OCI-LY1 (cell line): ENCODE measurements around the gene CIB4.

Source experiments
- EZH2 ChIP-seq: fragments of 200-600 bp; sonication (generic), shearing (Covaris generic); IDR thresholded peaks from 2 replicates; pipeline ENCODE4 v1.8.0; 2017; ENCODE audit warnings: borderline replicate concordance, mixed run types, mild to moderate bottlenecking, antibody characterized with exemption, low read length, moderate library complexity, mixed read lengths
- TF ChIP-seq, protein P1 (sequence below): fragments of 200-600 bp; sonication (generic), shearing (Covaris generic); IDR thresholded peaks from 2 replicates; pipeline ENCODE4 v1.5.1; 2017; ENCODE audit warnings: mild to moderate bottlenecking, antibody characterized with exemption, low read length, moderate library complexity, mixed read lengths

DNA sequence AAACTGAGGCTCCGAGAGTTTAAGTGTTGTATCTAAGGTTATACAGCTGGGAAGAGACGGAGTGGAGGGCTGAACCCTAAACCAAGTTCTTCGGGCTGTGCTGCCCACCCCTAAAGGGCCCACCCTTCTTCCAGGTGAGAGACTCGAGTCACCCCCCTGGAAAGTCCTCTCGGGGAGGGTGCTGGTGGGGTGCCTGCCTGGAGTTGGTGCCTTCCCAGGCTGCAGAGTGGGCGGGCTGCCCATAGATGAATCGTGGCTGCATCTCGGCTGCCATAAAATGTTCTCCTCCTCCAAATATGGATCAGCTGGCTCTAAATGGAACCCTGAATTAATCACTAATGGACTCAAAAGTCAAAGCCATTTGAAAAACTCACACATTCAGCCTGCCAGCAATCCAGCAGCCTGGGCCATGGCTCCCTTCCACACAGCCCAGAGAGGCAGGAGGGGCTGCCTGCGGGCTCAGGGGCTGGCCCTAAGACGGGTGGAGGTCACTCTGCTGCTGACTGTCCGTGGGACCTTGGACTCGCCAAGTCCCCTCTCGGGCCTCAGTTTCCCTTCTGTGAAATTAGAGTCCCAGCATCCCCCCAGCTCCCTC lies 7.7 kb downstream of the CIB4 start:
- TF ChIP-seq, protein P1, sequence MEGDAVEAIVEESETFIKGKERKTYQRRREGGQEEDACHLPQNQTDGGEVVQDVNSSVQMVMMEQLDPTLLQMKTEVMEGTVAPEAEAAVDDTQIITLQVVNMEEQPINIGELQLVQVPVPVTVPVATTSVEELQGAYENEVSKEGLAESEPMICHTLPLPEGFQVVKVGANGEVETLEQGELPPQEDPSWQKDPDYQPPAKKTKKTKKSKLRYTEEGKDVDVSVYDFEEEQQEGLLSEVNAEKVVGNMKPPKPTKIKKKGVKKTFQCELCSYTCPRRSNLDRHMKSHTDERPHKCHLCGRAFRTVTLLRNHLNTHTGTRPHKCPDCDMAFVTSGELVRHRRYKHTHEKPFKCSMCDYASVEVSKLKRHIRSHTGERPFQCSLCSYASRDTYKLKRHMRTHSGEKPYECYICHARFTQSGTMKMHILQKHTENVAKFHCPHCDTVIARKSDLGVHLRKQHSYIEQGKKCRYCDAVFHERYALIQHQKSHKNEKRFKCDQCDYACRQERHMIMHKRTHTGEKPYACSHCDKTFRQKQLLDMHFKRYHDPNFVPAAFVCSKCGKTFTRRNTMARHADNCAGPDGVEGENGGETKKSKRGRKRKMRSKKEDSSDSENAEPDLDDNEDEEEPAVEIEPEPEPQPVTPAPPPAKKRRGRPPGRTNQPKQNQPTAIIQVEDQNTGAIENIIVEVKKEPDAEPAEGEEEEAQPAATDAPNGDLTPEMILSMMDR = no peak
- TF ChIP-seq EZH2 = no peak
